NT2/D1 (cell line): ENCODE results near the gene RHOG.

Source experiments
- YY1 ChIP-seq: IDR thresholded peaks from 2 replicates; pipeline ENCODE4 v1.6.1; 2011; ENCODE audit not compliant: insufficient read length, insufficient read depth
- ZNF274 ChIP-seq: IDR thresholded peaks from 2 replicates; pipeline ENCODE4 v1.6.1; 2011; ENCODE audit warnings: mild to moderate bottlenecking, low read depth, low read length

GRCh38 chr11:3824714-3825472, 15.9 kb downstream of the RHOG start:
- no peak for TF ChIP-seq YY1
- no peak for TF ChIP-seq ZNF274
